A204.1 (cell line): Measurements from ENCODE around the gene UBL4A.

Experiments
- FAIRE-seq: peaks from 2 replicates; lab custom pipeline; 2012; peaks lifted over from hg19 to GRCh38; lab: Jason Lieb, UNC

The UBL4A gene

DNA sequence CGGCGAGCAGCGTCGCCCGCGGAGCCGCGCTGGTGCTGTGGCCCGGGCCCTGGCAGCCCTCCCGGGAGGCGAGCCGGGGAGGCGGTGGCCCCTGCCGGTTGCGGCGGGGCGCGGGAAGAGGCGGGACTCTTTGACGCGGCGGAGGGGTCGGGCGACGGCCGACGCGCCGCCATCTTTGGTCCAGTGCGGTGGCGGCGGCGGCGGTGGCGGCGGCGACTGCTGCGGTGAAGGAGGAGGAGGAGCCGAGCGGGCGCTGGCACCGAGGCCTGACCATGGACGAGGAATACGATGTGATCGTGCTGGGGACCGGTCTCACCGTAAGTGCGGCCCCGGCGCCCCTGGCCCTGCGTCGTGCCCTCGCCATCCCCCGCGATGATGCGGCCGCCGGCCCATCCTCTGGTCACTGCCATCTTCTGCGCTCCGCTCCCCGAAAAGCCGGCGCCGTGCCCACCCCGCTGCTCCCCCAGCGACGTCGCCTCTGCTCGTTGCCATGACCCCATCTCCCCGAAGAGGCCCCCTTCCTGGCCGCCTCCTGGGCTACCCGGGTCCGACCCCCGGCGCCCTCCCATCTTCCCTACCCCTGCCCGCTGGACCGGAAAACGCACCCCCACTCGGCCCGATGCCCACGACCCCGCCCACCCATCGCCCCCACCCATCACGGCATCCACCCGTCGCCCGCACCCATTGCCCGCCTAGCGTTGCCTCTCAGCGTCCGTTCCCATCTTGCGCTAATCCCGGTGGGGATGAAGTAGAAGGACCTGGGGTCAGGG, 49.2 kb downstream of the UBL4A start, which contains the start of gene GDI1:
TSS of gene GDI1 (plus strand) at position 172 of the 770 bp plus-strand sequence. CDS start at position 273, 101 bp downstream.
- no peak for FAIRE-seq

- FAIRE-seq: no peak
These were observed 49.9 kb downstream of the UBL4A start for GRCh38 chrX:154436374-154436982.

DNA sequence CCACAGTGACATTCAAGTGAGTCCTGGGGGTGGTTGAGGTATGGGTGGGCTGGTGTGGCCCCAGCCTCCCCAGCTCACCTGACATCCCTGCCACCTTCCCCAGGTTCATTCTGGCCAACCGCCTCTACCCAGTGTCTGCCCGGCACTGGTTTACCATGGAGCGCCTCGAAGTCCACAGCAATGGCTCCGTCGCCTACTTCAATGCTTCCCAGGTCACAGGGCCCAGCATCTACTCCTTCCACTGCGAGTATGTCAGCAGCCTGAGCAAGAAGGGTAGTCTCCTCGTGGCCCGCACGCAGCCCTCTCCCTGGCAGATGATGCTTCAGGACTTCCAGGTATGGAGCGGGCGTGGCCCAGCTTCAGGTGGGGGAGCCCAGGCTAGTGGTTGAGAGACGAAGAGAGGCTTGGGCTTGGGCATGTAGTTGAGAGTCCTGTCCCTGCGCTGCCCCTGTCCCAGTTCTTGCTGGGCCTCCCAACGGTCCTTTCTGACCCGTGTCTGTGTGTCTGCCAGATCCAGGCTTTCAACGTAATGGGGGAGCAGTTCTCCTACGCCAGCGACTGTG, 51.2 kb downstream of the UBL4A start:
- no peak for FAIRE-seq

- no peak for FAIRE-seq
These were observed 51.8 kb downstream of the UBL4A start for GRCh38 chrX:154434394-154435168.
